Heart right ventricle (tissue), 16 donors: ENCODE data around the gene CDH23. TPM values are rescaled to one million over a fixed set of nuclear protein-coding genes. Genes with fewer than 3 reads are reported as not detected.

Experiments
- ATAC-seq, 8 donors: fragments of 200-7000 bp; cut with Tn5 transposase; one replicate each; pipeline ENCODE4 v1.9.1; 2020; ENCODE audit warnings: mild to moderate bottlenecking in 8 of 8, moderate library complexity in 8 of 8, moderate number of reproducible peaks in 1 of 8
- DNase-seq, 2 donors: peaks; one replicate each; pipeline ENCODE4 v3.0.0-alpha.2; 2020
- H3K27ac ChIP-seq, 10 donors: fragments of 200-600 bp; sonication (generic) in 2 of 10; one replicate each; pipeline versions ENCODE4 v1.5.0 to v1.8.0; 2020 to 2022; ENCODE audit warnings: mild to moderate bottlenecking in 3 of 10
- H3K27me3 ChIP-seq, 7 donors: fragments of 200-600 bp; one replicate each; pipeline ENCODE4 v1.8.0; 2021 to 2022; ENCODE audit warnings: mild to moderate bottlenecking in 2 of 7
- H3K36me3 ChIP-seq, 9 donors: fragments of 200-600 bp; sonication (generic) in 1 of 9; one replicate each; pipeline versions ENCODE4 v1.5.0 to v1.8.0; 2020 to 2022; ENCODE audit warnings: mild to moderate bottlenecking in 2 of 9
- H3K4me1 ChIP-seq, 9 donors: fragments of 200-600 bp; sonication (generic) in 1 of 9; one replicate each; pipeline versions ENCODE4 v1.5.0 to v1.8.0; 2020 to 2022; ENCODE audit warnings: mild to moderate bottlenecking in 4 of 9
- H3K4me3 ChIP-seq, 10 donors: fragments of 200-600 bp; sonication (generic) in 2 of 10; one replicate each; pipeline versions ENCODE4 v1.5.0 to v1.8.0; 2020 to 2022; ENCODE audit warnings: mild to moderate bottlenecking in 7 of 10, moderate library complexity in 2 of 10
- H3K9me3 ChIP-seq, 11 donors: fragments of 200-600 bp in 10 of 11; sonication (generic) in 2 of 11; one replicate each; pipeline versions ENCODE4 v1.5.0 to v1.8.0; 2013 to 2022; ENCODE audit warnings: mild to moderate bottlenecking in 2 of 11, control low read depth in 1 of 11, moderate library complexity in 1 of 11
- WGBS, 2 donors: extraction: QIAGEN DNeasy Blood & Tissue Kit; methylation state at CpG; one replicate each; pipeline ENCODE4 v1.1.7; 2013; ENCODE audit warnings: inconsistent platforms in 1 of 2; 5-methylcytosine and 5-hydroxymethylcytosine counted together
- intact Hi-C, 10 donors: fragments of 100-400 bp; cut with DNase I; formaldehyde crosslinking; loops; one replicate each; pipeline versions ENCODE4 v1.11.1 to v1.14.2; 2022
- polyA plus RNA-seq, 2 donors: library from polyadenylated mRNA; stranded (reverse); fragments of 200-250 nt; gene quantifications; one replicate each; pipeline ENCODE4 v1.2.3, GENCODE V29; 2013
- total RNA-seq, 10 donors: library from RNA; stranded (reverse); fragmentation: NEBNext Ultra II Directional in 3 of 10; extraction: Animal tissue kit (Norgen Biotek cat#: 25700) in 3 of 10; gene quantifications; one replicate each; pipeline versions ENCODE4 v1.2.1 to v1.2.4, GENCODE V29; 2021 to 2023
- TF ChIP-seq, protein P1 (sequence below), 9 donors: fragments of 200-600 bp; sonication (generic) in 2 of 9; IDR thresholded peaks; one replicate each; pipeline versions ENCODE4 v1.5.0 to v1.8.0; 2021 to 2022; ENCODE audit warnings: antibody characterized with exemption in 9 of 9, mild to moderate bottlenecking in 5 of 9, moderate library complexity in 1 of 9
- donor health status: Arrhythmogenic right ventricular cardiomyopathy.
- donor health status: ischemic (EF 13 %, LVEDD 7.1; RV severe dilation, severe dysfunction).
- donor health status: healthy with polysubstance abuse.
- donor health status: DM: no; HTN: yes; CAD: no.
- donor health status: DM: no; HTN: no; CAD: no.
- donor health status: ischemic (EF 25% LVEDD 6.9; RV normal size, moderate dysfunction).
- donor health status: ischemic (EF 25% LVEDD 5.7; RV mildly dilated, moderate dysfunction).
- donor health status: healthy.
- donor health status: DM: yes; HTN: yes; CAD: no.
- donor health status: Ischemic cardiomyopathy.
- donor health status: ischemic (EF 35%, LVEDD 5.7; RV mildly dilated, moderate dysfunction).
- donor health status: nonischemic (EF 11% LVEDD 7.7; RV severe dilation, severe dysfunction).
- donor health status: DM: yes; HTN: yes; CAD: no.
- donor health status: PGD.
- donor health status: ischemic (EF 29% LVEDD 5.4; RV normal size, mild dysfunction).
- donor health status: nonischemic (EF 23%, LVEDD 6.1; RV moderate dilation, normal function).

CDH23 gene
- total and polyA plus RNA-seq, 12 donors, result 1.1 to 7.7 (median 4.6) TPM

GRCh38 chr10:71565284-71566000, 168.7 kb downstream of the CDH23 start:
- H3K27me3 ChIP-seq, result peaks cover 0 to 3% (median 0%) of the 10 kb centered on the region in 7 donors
- intact Hi-C loops, result loop anchor here in 6 of 10 donors (5.0 to 10.0 kb wide), 4 partner anchors 78 to 253 kb away; partner anchors contain the start of genes CDH23 (in 1 of the 6) and SLC29A3 (in 1 of the 6)
- no peak overlapping the region for H3K4me3 ChIP-seq
- ATAC-seq (no peak), DNase-seq (no peak)
- H3K4me1 ChIP-seq, result no peaks in the 10 kb centered on the region
- TF ChIP-seq, protein P1, sequence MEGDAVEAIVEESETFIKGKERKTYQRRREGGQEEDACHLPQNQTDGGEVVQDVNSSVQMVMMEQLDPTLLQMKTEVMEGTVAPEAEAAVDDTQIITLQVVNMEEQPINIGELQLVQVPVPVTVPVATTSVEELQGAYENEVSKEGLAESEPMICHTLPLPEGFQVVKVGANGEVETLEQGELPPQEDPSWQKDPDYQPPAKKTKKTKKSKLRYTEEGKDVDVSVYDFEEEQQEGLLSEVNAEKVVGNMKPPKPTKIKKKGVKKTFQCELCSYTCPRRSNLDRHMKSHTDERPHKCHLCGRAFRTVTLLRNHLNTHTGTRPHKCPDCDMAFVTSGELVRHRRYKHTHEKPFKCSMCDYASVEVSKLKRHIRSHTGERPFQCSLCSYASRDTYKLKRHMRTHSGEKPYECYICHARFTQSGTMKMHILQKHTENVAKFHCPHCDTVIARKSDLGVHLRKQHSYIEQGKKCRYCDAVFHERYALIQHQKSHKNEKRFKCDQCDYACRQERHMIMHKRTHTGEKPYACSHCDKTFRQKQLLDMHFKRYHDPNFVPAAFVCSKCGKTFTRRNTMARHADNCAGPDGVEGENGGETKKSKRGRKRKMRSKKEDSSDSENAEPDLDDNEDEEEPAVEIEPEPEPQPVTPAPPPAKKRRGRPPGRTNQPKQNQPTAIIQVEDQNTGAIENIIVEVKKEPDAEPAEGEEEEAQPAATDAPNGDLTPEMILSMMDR (IDR thresholded peaks at IDR 0.05), result no peak
- H3K9me3 ChIP-seq, result no peaks in the 10 kb centered on the region
- WGBS, 2 donors, result 81 to 83% methylated on average over 2 of the region's 2 CpGs
- H3K36me3 ChIP-seq, result no peaks in the 10 kb centered on the region
- H3K27ac ChIP-seq, result no peak overlapping the region

GRCh38 chr10:71567006-71567405, 170.3 kb downstream of the CDH23 start:
- Histone ChIP-seq H3K27me3 (peaks cover 0 to 3% (median 0%) of the 10 kb centered on the region in 7 donors), H3K4me1 (no peaks in the 10 kb centered on the region), H3K9me3 (no peaks in the 10 kb centered on the region), H3K36me3 (peaks cover 0 to 7% (median 0%) of the 10 kb centered on the region in 9 donors), H3K4me3 (no peak overlapping the region), H3K27ac (no peak overlapping the region)
- intact Hi-C loops, result loop anchor here in 6 of 10 donors (1.0 to 10.0 kb wide), 5 partner anchors 80 to 255 kb away; partner anchors contain the start of genes CDH23 (in 2 of the 6) and SLC29A3 (in 1 of the 6)
- DNase-seq (no peak), ATAC-seq (no peak)
- 92 to 99% methylated on average over 5 of the region's 5 CpGs for WGBS, 2 donors
- TF ChIP-seq, protein P1 (IDR thresholded peaks at IDR 0.05), result no peak

- intact Hi-C loops, result loop anchor here in 6 of 10 donors (1.0 to 10.0 kb wide), 5 partner anchors 82 to 257 kb away; partner anchors contain the start of genes CDH23 (in 2 of the 6) and SLC29A3 (in 1 of the 6)
- TF ChIP-seq, protein P1 (IDR thresholded peaks at IDR 0.05), result no peak
- DNase-seq, result no peak
- Histone ChIP-seq H3K36me3 (peaks cover 0 to 10% (median 0%) of the 10 kb centered on the region in 9 donors), H3K4me3 (no peak overlapping the region), H3K9me3 (no peaks in the 10 kb centered on the region), H3K27me3 (no peaks in the 10 kb centered on the region), H3K4me1 (no peaks in the 10 kb centered on the region), H3K27ac (no peak overlapping the region)
- ATAC-seq, result no peak
- 89 to 99% methylated on average over 5 of the region's 5 CpGs for WGBS, 2 donors
Measured at GRCh38 chr10:71568896-71569492, 172.3 kb downstream of the CDH23 start.

GRCh38 chr10:71569775-71570588, 173.3 kb downstream of the CDH23 start:
- no peak overlapping the region for H3K4me3 ChIP-seq
- H3K36me3 ChIP-seq, result peaks cover 0 to 10% (median 0%) of the 10 kb centered on the region in 9 donors
- no peaks in the 10 kb centered on the region for H3K4me1 ChIP-seq
- TF ChIP-seq, protein P1 (IDR thresholded peaks at IDR 0.05), result peak; percentile 74 to 89 (median 87)
- no peaks in the 10 kb centered on the region for H3K27me3 ChIP-seq
- WGBS, 2 donors, result 51 to 56% methylated on average over 6 of the region's 6 CpGs
- H3K27ac ChIP-seq, result no peak overlapping the region
- intact Hi-C loops, result loop anchor here (1.0 to 10.0 kb wide), 10 partner anchors 83 to 258 kb away; partner anchors contain the start of genes CDH23 (in 7 of the 10) and SLC29A3 (in 4 of the 10)
- DNase-seq (peak; percentile 58 to 77), ATAC-seq (peak in 7 of 8 donors; percentile 44 to 73 (median 68))
- no peaks in the 10 kb centered on the region for H3K9me3 ChIP-seq
